Activated B cell treated with CpG ODN at 0.5 μM for 24 hours (primary cell): ENCODE results near the gene FOXA3. TPM values are rescaled to one million over a fixed set of nuclear protein-coding genes. Genes with fewer than 3 reads are reported as not detected.

Experiments
- ATAC-seq: fragments of 200-7000 bp; cut with Tn5 transposase; one replicate; pipeline ENCODE4 v1.10.0; 2021; ENCODE audit warnings: low read depth, mild to moderate bottlenecking, moderate library complexity
- CTCF ChIA-PET: fragments of 350-600 bp; sonication (Branson Sonifier 250); formaldehyde crosslinking; loops from one replicate; lab custom pipeline; 2021; ENCODE audit warnings: antibody characterized with exemption; lab: Charles Lee
- POLR2A ChIA-PET: fragments of 350-600 bp; sonication (Branson Sonifier 250); formaldehyde crosslinking; loops from one replicate; lab custom pipeline; 2021; ENCODE audit warnings: antibody characterized with exemption; lab: Charles Lee
- DNase-seq: peaks from one replicate; pipeline ENCODE4 v3.0.0; 2022
- H3K27ac Mint-ChIP-seq: one replicate; pipeline ENCODE4 v1.8.0; 2020; ENCODE audit warnings: mixed read lengths
- H3K27me3 Mint-ChIP-seq: one replicate; pipeline ENCODE4 v1.8.0; 2021; ENCODE audit warnings: mixed read lengths
- H3K36me3 Mint-ChIP-seq: one replicate; pipeline ENCODE4 v1.8.0; 2021; ENCODE audit warnings: low read depth, mixed read lengths
- H3K4me1 Mint-ChIP-seq: one replicate; pipeline ENCODE4 v1.8.0; 2021; ENCODE audit warnings: mixed read lengths
- H3K4me3 Mint-ChIP-seq: one replicate; pipeline ENCODE4 v1.8.0; 2020; ENCODE audit warnings: mild to moderate bottlenecking, mixed read lengths
- H3K9me3 Mint-ChIP-seq: one replicate; pipeline ENCODE4 v1.8.0; 2020; ENCODE audit warnings: mixed read lengths
- intact Hi-C: fragments of 100-400 bp; cut with micrococcal nuclease; formaldehyde crosslinking; loops from one replicate; pipeline ENCODE4 v1.15.1; 2024
- total RNA-seq: library from RNA; stranded (reverse); gene quantifications from 2 replicates; pipeline ENCODE4 v1.2.3, GENCODE V29; 2022
- TF ChIP-seq, protein P1 (sequence below): fragments of 200-600 bp; IDR thresholded peaks from one replicate; pipeline ENCODE4 v1.8.0; 2022; ENCODE audit warnings: antibody characterized with exemption, mild to moderate bottlenecking

The FOXA3 gene
- total RNA-seq, 1 donor from 2014 or later = not detected

DNA sequence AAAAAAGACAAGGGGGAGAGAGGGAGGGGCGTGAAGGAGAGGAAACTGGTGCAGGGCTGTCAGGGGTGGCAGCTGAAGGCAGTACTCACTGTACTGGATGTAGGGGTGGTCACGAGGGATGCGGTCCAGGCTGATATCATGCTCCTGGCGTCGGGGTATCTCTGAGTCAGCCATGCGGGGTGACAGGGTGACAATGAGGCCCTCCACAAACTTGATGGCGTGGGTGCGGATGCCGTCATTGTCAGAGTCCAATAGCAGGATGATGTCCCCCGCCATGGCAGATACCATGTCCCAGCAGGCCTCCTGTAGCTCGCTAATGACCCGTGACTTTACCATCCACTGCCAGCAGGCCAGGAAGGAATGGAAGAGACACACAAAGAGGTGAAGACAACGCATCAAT is 16.5 kb upstream of the FOXA3 start:
- ATAC-seq (no peak), DNase-seq (no peak)
- Mint-ChIP-seq H3K4me3 (no peak overlapping the region), H3K27ac (no peak overlapping the region), H3K9me3 (no peaks in the 10 kb centered on the region), H3K36me3 (peaks cover 84% of the 10 kb centered on the region), H3K4me1 (no peaks in the 10 kb centered on the region), H3K27me3 (no peaks in the 10 kb centered on the region)
- ChIA-PET POLR2A (interaction anchor here (0.7 kb wide), 1 partner anchor 30 kb away, joined by 3 read pairs; no protein-coding TSS in a partner anchor), CTCF (no interaction called here)
- intact Hi-C loops = no loop called here
- TF ChIP-seq, protein P1, sequence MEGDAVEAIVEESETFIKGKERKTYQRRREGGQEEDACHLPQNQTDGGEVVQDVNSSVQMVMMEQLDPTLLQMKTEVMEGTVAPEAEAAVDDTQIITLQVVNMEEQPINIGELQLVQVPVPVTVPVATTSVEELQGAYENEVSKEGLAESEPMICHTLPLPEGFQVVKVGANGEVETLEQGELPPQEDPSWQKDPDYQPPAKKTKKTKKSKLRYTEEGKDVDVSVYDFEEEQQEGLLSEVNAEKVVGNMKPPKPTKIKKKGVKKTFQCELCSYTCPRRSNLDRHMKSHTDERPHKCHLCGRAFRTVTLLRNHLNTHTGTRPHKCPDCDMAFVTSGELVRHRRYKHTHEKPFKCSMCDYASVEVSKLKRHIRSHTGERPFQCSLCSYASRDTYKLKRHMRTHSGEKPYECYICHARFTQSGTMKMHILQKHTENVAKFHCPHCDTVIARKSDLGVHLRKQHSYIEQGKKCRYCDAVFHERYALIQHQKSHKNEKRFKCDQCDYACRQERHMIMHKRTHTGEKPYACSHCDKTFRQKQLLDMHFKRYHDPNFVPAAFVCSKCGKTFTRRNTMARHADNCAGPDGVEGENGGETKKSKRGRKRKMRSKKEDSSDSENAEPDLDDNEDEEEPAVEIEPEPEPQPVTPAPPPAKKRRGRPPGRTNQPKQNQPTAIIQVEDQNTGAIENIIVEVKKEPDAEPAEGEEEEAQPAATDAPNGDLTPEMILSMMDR = no peak

DNA sequence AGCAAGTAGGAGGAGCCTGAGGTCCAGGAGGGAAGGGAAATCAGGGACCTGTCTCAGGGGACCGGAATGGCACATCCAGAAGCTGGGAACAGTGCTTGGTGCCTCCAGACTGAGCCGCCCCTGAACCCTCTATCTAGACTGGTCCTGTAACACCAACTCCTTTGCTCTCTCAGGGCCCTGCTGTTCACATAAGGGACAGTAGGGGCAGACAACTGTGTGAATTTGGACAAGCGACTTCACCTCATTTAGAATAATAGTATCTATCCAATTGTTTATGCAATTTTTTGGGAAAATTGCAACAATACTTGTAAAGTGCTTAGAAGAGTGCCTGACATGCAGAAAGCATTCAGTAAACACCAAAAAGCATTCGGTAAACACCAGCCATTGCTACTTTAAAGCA is 15.2 kb upstream of the FOXA3 start:
- Mint-ChIP-seq H3K27me3 (no peaks in the 10 kb centered on the region), H3K9me3 (no peaks in the 10 kb centered on the region), H3K36me3 (peaks cover 84% of the 10 kb centered on the region), H3K4me1 (no peaks in the 10 kb centered on the region), H3K27ac (no peak overlapping the region), H3K4me3 (no peak overlapping the region)
- no peak for DNase-seq
- ChIA-PET POLR2A (no interaction called here), CTCF (no interaction called here)
- ATAC-seq = no peak
- TF ChIP-seq, protein P1 = no peak
- intact Hi-C loops = no loop called here

DNA sequence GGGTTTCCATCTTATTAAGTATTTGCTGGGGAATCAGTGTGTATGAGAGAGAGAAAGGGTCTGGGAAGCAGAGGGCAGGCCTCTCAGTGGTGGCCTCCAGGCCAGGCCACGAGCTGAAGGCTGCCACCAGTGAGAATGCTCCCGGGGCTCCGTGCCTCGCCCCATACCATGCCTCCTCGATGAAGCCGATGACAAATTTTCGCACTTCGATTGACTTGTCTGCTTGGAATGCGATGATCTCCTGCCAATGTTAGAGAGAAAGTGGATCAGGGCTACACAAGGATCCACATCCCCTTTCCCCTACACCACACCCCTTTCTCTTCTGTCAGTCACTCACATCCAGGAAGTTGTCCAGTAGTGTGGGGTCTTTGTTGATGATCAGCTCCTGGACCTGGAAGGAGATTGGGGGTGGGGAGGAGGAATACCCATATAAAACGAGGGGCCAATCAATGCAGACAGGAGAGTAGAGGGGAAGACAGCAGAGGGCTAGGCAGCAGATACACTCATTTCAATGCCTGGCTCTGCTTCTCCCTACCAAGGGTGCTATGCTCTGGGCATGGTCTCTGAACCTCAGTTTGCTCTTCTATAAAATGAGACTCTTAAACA is 11.9 kb upstream of the FOXA3 start:
- Mint-ChIP-seq H3K27me3 (no peaks in the 10 kb centered on the region), H3K27ac (no peak overlapping the region), H3K4me3 (no peak overlapping the region), H3K9me3 (no peaks in the 10 kb centered on the region), H3K4me1 (peaks cover 2% of the 10 kb centered on the region), H3K36me3 (peaks cover 84% of the 10 kb centered on the region)
- ChIA-PET POLR2A (no interaction called here), CTCF (no interaction called here)
- intact Hi-C loops = no loop called here
- TF ChIP-seq, protein P1 = no peak
- DNase-seq (no peak), ATAC-seq (no peak)

DNA sequence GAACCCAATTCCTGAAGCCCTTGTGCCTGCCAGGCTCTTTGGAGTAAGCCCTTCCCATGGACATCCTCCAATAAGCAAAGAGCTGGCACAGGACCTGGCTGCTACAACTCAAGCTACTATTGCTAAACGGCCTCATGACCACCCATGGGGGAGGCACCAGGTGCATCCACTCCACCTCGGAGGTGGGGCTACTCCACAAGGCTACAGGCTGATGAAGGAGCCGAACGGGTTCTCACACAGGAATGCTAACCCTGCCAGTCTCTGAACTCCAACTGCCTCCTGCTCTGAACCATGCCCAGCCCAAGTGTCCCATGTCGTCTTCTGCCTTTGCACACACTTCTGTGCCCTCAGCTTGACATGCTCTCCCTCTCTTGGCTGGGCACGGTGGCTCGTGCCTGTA is 11.1 kb upstream of the FOXA3 start:
- Mint-ChIP-seq H3K9me3 (no peaks in the 10 kb centered on the region), H3K36me3 (peaks cover 80% of the 10 kb centered on the region), H3K4me1 (peaks cover 2% of the 10 kb centered on the region), H3K27ac (no peak overlapping the region), H3K4me3 (no peak overlapping the region), H3K27me3 (no peaks in the 10 kb centered on the region)
- ATAC-seq (no peak), DNase-seq (no peak)
- POLR2A ChIA-PET = interaction anchor here (0.7 kb wide), 1 partner anchor 142 kb away, joined by 3 read pairs; the partner anchor contains the start of gene CCDC61
- intact Hi-C loops = no loop called here
- TF ChIP-seq, protein P1 = no peak
- CTCF ChIA-PET = no interaction called here

DNA sequence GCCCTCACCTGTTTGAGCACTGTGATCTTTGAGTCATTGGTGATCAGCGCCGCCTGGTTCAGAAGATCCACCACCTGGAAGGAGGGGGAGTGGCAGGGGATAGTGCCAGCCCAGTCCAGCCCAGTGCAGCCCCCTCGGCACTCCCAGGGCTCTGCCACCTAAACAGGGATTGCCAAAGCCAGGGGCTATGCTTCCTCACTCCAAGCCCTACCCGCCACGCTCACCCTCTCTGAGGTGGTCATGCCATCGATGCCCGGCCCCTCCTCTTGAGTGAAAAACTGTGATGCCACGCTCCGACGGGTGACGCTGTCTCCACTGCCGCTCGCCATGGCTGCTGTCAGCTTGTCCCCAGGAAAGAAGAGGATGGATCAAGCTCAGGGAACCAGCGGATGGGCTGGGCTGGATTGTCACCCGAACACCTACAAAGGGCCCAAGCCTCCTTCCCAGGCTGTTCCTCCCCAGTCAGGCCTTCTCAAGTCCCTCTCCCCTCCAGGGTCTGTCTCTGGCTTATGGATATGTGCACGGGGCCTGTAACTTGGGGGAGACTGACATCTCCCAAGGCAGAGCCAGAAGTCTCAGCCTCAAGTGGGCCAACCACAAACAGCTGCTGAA is 9.9 kb upstream of the FOXA3 start:
- intact Hi-C loops = no loop called here
- TF ChIP-seq, protein P1 = no peak
- POLR2A ChIA-PET = interaction anchor here (0.8 to 1.5 kb wide), 2 partner anchors 9 to 20 kb away, joined by 5 to 7 read pairs; partner anchors contain the start of gene SYMPK
- Mint-ChIP-seq H3K4me1 (peaks cover 2% of the 10 kb centered on the region), H3K27ac (no peak overlapping the region), H3K36me3 (peaks cover 80% of the 10 kb centered on the region), H3K4me3 (no peak overlapping the region), H3K9me3 (no peaks in the 10 kb centered on the region), H3K27me3 (no peaks in the 10 kb centered on the region)
- no peak for ATAC-seq
- DNase-seq = no peak
- CTCF ChIA-PET = interaction anchor here (1.4 kb wide), 1 partner anchor 55 kb away, joined by 4 read pairs; no protein-coding TSS in a partner anchor
